GM20000 (cell line): ENCODE results near the gene PNPT1.
A peak's percentile ranks its signal among the peaks of the same experiment; 100 is the strongest.

Experiments
- DNase-seq: peaks from one replicate; pipeline ENCODE4 v3.0.0; 2012; ENCODE audit warnings: low spot score
- TF ChIP-seq, protein P1 (sequence below): IDR thresholded peaks from 2 replicates; pipeline ENCODE4 v1.5.1; 2012; ENCODE audit warnings: mild to moderate bottlenecking, control low read depth; ENCODE audit errors: extremely low read depth, missing control alignments

Gene PNPT1

GRCh38 chr2:55592130-55592529 lies 101.5 kb downstream of the PNPT1 start:
- no peak for DNase-seq
- TF ChIP-seq, protein P1, sequence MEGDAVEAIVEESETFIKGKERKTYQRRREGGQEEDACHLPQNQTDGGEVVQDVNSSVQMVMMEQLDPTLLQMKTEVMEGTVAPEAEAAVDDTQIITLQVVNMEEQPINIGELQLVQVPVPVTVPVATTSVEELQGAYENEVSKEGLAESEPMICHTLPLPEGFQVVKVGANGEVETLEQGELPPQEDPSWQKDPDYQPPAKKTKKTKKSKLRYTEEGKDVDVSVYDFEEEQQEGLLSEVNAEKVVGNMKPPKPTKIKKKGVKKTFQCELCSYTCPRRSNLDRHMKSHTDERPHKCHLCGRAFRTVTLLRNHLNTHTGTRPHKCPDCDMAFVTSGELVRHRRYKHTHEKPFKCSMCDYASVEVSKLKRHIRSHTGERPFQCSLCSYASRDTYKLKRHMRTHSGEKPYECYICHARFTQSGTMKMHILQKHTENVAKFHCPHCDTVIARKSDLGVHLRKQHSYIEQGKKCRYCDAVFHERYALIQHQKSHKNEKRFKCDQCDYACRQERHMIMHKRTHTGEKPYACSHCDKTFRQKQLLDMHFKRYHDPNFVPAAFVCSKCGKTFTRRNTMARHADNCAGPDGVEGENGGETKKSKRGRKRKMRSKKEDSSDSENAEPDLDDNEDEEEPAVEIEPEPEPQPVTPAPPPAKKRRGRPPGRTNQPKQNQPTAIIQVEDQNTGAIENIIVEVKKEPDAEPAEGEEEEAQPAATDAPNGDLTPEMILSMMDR, result no peak

- TF ChIP-seq, protein P1, result no peak
- peak; percentile 45 for DNase-seq
Observed at GRCh38 chr2:55590810-55591440, 102.7 kb downstream of the PNPT1 start.

DNA sequence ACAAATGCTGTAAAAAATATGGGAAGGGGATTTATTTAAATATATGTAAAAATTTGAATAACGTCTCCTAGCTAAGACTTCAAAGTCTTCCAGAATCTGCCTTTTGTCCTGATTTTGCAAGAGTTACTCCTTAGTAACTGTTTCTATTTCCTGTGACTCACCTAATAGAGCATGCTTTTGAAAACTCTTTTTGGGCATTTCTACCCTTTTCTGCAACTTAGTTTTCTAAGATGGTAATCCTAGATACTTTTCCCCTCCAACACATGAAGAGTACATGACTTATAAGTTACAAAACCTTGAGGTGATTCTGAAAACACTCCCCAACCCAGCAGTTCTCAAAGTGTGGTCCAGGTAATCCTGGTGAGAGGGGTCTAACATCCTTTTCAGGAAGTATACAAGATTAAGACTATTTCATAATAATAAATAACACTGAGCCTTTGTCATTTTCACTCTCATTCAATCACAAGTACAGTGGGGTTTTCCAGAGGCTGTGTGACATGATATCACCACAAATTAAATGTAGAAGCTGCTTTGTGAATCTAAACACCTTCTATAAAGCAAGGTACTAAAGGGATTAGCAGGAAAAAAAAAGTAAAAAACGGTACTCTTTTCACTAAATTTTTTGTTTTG lies 108.1 kb downstream of the PNPT1 start:
- TF ChIP-seq, protein P1, result no peak
- DNase-seq, result no peak
